K562 (cell line): ENCODE data around the gene TWIST1.

Experiments
- BCOR ChIP-seq: fragments of 450-650 bp; IDR thresholded peaks from 2 replicates; pipeline ENCODE4 v1.6.1; 2016
- BHLHE40 ChIP-seq: IDR thresholded peaks from 2 replicates; pipeline ENCODE4 v1.6.1; 2011; ENCODE audit warnings: low read length, improper control_type of control experiment
- CHD2 ChIP-seq: IDR thresholded peaks from 2 replicates; pipeline ENCODE4 v1.6.1; 2011; ENCODE audit warnings: low read depth, low read length
- HOXB6 ChIP-seq: fragments of 250-450 bp; sonication (Bioruptor Pico); IDR thresholded peaks from 2 replicates; pipeline ENCODE4 v1.5.1; 2022; ENCODE audit warnings: mild to moderate bottlenecking, borderline replicate concordance
- KDM4B ChIP-seq, 2 experiments: fragments of 450-650 bp in 1 of 2; sonication (generic) in 1 of 2; IDR thresholded peaks; 2 replicates each; pipeline ENCODE4 v1.6.1; 2016 to 2017; ENCODE audit warnings: borderline replicate concordance in 2 of 2, antibody characterized with exemption in 1 of 2, low read depth in 1 of 2, mild to moderate bottlenecking in 1 of 2
- KDM5B ChIP-seq: fragments of 200-600 bp; sonication (generic); IDR thresholded peaks from 2 replicates; pipeline ENCODE4 v1.6.1; 2012; ENCODE audit warnings: low read depth, mild to moderate bottlenecking, moderate library complexity, low read length, control low read depth, inconsistent platforms; ENCODE audit not compliant: insufficient replicate concordance
- KLF13 ChIP-seq: fragments of 450-650 bp; IDR thresholded peaks from 2 replicates; pipeline ENCODE4 v1.6.1; 2016; ENCODE audit warnings: missing genetic modification characterization, low read depth, mild to moderate bottlenecking, missing compliant biosample characterization, moderate library complexity, borderline replicate concordance
- POLR2A ChIP-seq: fragments of 450-650 bp; conservative IDR thresholded peaks from 2 replicates; pipeline ENCODE4 v1.6.1; 2016
- SIN3A ChIP-seq, 2 experiments: fragments of 150-350 bp in 1 of 2; IDR thresholded peaks; 2 replicates each; pipeline ENCODE4 v1.6.1; 2011 to 2016; ENCODE audit warnings: borderline replicate concordance in 2 of 2, low read depth in 2 of 2, low read length in 2 of 2, mild to moderate bottlenecking in 2 of 2, moderate library complexity in 2 of 2; ENCODE audit not compliant: control insufficient read depth in 1 of 2
- SMARCC2 ChIP-seq: fragments of 450-650 bp; IDR thresholded peaks from 2 replicates; pipeline ENCODE4 v1.6.1; 2017; ENCODE audit warnings: antibody characterized with exemption, moderate library complexity, mild to moderate bottlenecking, low read depth
- STAT5B ChIP-seq: fragments of 250-450 bp; sonication (Bioruptor Pico); IDR thresholded peaks from 2 replicates; pipeline ENCODE4 v1.8.0; 2021; ENCODE audit warnings: mild to moderate bottlenecking, inconsistent platforms
- TF ChIP-seq, protein P1 (sequence below): fragments of 200-600 bp; sonication (generic); IDR thresholded peaks from one replicate; pipeline ENCODE4 v1.6.1; 2012; ENCODE audit warnings: mild to moderate bottlenecking, low read depth, low read length, inconsistent platforms
- TF ChIP-seq, protein P2 (sequence below), 2 experiments: fragments of 450-650 bp; formaldehyde crosslinking in 1 of 2; IDR thresholded peaks; 2 replicates each; pipeline versions ENCODE4 v1.4.0 to v1.6.1; 2014 to 2020; ENCODE audit warnings: mild to moderate bottlenecking in 2 of 2, borderline replicate concordance in 1 of 2, low read depth in 1 of 2
- TF ChIP-seq, protein P3 (sequence below): sonication (generic); formaldehyde crosslinking; IDR thresholded peaks from 2 replicates; pipeline ENCODE4 v1.9.0; 2022; ENCODE audit warnings: mild to moderate bottlenecking, missing genetic modification reagents

DNA sequence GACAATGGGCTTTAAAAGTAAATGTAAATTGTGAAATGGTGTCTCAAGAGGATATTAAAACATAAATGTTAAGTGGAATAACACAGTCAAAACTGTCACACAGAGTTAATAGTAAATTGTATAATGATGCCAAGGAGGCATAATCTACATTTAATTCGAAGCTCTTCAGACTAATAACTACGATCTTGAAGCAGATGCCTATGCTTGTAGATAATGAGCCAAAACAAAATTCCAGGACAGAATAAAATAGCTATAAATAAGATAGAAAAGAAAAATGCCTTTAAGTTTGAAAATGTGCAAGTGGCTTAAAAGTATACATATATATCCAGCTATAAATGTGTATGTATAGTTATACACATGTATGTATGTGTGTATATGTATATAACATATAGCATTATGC lies 17.5 kb downstream of the TWIST1 start:
- no peak for TF ChIP-seq BHLHE40
- TF ChIP-seq, protein P1, sequence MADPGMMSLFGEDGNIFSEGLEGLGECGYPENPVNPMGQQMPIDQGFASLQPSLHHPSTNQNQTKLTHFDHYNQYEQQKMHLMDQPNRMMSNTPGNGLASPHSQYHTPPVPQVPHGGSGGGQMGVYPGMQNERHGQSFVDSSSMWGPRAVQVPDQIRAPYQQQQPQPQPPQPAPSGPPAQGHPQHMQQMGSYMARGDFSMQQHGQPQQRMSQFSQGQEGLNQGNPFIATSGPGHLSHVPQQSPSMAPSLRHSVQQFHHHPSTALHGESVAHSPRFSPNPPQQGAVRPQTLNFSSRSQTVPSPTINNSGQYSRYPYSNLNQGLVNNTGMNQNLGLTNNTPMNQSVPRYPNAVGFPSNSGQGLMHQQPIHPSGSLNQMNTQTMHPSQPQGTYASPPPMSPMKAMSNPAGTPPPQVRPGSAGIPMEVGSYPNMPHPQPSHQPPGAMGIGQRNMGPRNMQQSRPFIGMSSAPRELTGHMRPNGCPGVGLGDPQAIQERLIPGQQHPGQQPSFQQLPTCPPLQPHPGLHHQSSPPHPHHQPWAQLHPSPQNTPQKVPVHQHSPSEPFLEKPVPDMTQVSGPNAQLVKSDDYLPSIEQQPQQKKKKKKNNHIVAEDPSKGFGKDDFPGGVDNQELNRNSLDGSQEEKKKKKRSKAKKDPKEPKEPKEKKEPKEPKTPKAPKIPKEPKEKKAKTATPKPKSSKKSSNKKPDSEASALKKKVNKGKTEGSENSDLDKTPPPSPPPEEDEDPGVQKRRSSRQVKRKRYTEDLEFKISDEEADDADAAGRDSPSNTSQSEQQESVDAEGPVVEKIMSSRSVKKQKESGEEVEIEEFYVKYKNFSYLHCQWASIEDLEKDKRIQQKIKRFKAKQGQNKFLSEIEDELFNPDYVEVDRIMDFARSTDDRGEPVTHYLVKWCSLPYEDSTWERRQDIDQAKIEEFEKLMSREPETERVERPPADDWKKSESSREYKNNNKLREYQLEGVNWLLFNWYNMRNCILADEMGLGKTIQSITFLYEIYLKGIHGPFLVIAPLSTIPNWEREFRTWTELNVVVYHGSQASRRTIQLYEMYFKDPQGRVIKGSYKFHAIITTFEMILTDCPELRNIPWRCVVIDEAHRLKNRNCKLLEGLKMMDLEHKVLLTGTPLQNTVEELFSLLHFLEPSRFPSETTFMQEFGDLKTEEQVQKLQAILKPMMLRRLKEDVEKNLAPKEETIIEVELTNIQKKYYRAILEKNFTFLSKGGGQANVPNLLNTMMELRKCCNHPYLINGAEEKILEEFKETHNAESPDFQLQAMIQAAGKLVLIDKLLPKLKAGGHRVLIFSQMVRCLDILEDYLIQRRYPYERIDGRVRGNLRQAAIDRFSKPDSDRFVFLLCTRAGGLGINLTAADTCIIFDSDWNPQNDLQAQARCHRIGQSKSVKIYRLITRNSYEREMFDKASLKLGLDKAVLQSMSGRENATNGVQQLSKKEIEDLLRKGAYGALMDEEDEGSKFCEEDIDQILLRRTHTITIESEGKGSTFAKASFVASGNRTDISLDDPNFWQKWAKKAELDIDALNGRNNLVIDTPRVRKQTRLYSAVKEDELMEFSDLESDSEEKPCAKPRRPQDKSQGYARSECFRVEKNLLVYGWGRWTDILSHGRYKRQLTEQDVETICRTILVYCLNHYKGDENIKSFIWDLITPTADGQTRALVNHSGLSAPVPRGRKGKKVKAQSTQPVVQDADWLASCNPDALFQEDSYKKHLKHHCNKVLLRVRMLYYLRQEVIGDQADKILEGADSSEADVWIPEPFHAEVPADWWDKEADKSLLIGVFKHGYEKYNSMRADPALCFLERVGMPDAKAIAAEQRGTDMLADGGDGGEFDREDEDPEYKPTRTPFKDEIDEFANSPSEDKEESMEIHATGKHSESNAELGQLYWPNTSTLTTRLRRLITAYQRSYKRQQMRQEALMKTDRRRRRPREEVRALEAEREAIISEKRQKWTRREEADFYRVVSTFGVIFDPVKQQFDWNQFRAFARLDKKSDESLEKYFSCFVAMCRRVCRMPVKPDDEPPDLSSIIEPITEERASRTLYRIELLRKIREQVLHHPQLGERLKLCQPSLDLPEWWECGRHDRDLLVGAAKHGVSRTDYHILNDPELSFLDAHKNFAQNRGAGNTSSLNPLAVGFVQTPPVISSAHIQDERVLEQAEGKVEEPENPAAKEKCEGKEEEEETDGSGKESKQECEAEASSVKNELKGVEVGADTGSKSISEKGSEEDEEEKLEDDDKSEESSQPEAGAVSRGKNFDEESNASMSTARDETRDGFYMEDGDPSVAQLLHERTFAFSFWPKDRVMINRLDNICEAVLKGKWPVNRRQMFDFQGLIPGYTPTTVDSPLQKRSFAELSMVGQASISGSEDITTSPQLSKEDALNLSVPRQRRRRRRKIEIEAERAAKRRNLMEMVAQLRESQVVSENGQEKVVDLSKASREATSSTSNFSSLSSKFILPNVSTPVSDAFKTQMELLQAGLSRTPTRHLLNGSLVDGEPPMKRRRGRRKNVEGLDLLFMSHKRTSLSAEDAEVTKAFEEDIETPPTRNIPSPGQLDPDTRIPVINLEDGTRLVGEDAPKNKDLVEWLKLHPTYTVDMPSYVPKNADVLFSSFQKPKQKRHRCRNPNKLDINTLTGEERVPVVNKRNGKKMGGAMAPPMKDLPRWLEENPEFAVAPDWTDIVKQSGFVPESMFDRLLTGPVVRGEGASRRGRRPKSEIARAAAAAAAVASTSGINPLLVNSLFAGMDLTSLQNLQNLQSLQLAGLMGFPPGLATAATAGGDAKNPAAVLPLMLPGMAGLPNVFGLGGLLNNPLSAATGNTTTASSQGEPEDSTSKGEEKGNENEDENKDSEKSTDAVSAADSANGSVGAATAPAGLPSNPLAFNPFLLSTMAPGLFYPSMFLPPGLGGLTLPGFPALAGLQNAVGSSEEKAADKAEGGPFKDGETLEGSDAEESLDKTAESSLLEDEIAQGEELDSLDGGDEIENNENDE, result no peak
- no peak for TF ChIP-seq KDM4B (IDR thresholded peaks at IDR 0.05; ENCODE audit: borderline replicate concordance in 2 of 2, low read depth in 1 of 2)
- TF ChIP-seq CHD2, result no peak
- TF ChIP-seq STAT5B (CRISPR knock-in tag), result no peak
- TF ChIP-seq, protein P2, sequence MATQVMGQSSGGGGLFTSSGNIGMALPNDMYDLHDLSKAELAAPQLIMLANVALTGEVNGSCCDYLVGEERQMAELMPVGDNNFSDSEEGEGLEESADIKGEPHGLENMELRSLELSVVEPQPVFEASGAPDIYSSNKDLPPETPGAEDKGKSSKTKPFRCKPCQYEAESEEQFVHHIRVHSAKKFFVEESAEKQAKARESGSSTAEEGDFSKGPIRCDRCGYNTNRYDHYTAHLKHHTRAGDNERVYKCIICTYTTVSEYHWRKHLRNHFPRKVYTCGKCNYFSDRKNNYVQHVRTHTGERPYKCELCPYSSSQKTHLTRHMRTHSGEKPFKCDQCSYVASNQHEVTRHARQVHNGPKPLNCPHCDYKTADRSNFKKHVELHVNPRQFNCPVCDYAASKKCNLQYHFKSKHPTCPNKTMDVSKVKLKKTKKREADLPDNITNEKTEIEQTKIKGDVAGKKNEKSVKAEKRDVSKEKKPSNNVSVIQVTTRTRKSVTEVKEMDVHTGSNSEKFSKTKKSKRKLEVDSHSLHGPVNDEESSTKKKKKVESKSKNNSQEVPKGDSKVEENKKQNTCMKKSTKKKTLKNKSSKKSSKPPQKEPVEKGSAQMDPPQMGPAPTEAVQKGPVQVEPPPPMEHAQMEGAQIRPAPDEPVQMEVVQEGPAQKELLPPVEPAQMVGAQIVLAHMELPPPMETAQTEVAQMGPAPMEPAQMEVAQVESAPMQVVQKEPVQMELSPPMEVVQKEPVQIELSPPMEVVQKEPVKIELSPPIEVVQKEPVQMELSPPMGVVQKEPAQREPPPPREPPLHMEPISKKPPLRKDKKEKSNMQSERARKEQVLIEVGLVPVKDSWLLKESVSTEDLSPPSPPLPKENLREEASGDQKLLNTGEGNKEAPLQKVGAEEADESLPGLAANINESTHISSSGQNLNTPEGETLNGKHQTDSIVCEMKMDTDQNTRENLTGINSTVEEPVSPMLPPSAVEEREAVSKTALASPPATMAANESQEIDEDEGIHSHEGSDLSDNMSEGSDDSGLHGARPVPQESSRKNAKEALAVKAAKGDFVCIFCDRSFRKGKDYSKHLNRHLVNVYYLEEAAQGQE (IDR thresholded peaks at IDR 0.05; ENCODE audit: borderline replicate concordance), result no peak
- TF ChIP-seq, protein P2 (CRISPR knock-in tag; IDR thresholded peaks at IDR 0.05; ENCODE audit: low read depth), result no peak
- TF ChIP-seq SMARCC2, result no peak
- no peak for TF ChIP-seq KLF13 (tag)
- no peak for TF ChIP-seq SIN3A (IDR thresholded peaks at IDR 0.05; ENCODE audit: borderline replicate concordance in 2 of 2, control insufficient read depth in 1 of 2, low read depth in 2 of 2, low read length in 2 of 2)
- TF ChIP-seq HOXB6, result no peak
- no peak for TF ChIP-seq POLR2A
- TF ChIP-seq KDM5B, result no peak
- TF ChIP-seq, protein P3, sequence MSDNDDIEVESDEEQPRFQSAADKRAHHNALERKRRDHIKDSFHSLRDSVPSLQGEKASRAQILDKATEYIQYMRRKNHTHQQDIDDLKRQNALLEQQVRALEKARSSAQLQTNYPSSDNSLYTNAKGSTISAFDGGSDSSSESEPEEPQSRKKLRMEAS, result no peak
- TF ChIP-seq BCOR, result no peak
